ENCODE measurements around the gene DCXR.

DNA sequence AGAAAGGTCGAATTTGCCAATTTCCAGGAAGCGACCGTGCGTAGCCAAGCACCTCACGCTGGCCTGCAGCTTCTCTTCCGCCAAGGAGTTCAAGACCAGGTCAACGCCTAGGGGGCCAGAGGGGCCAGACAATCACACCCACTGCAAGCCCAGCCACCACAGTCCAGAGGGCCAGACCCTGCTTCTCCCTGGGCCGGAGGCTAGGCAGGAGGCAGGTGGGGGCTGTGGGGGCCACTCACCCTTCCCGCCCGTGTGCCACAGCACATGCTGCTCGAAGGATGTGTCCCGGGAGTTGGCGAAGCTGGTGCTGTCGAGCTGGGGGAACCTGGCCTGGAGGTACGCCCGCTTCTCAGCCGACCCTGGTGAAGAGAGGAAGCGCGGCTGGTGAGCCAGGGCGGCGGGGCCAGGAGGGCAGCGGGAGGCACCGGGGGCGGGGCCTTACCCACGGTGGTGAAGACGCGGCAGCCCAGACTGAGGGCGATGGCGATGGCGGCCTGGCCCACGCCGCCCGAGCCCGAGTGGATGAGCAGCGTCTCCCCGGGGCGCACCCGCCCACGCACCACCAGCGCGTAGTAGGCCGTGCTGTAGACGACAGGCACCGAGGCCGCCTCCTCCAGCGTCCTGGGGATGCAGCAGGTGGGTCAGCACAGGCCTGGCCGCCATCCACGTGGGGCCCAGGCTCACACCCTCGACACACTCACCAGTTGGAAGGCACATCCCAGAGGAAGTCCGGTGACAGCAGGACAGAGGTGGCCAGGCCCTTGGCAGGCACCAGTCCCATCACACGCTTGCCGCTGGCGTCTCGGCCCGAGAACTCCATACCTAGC, 46.2 kb upstream of the DCXR start:
- TF ChIP-seq EP300 (IDR thresholded peaks at IDR 0.05) (no peak), CTCF (IDR thresholded peaks at IDR 0.05) (no peak), POLR2AphosphoS5 (IDR thresholded peaks at IDR 0.05) (no peak)

Data from upper lobe of left lung (tissue), 4 donors.